ENCODE data around the gene IRX4.

The IRX4 gene

DNA sequence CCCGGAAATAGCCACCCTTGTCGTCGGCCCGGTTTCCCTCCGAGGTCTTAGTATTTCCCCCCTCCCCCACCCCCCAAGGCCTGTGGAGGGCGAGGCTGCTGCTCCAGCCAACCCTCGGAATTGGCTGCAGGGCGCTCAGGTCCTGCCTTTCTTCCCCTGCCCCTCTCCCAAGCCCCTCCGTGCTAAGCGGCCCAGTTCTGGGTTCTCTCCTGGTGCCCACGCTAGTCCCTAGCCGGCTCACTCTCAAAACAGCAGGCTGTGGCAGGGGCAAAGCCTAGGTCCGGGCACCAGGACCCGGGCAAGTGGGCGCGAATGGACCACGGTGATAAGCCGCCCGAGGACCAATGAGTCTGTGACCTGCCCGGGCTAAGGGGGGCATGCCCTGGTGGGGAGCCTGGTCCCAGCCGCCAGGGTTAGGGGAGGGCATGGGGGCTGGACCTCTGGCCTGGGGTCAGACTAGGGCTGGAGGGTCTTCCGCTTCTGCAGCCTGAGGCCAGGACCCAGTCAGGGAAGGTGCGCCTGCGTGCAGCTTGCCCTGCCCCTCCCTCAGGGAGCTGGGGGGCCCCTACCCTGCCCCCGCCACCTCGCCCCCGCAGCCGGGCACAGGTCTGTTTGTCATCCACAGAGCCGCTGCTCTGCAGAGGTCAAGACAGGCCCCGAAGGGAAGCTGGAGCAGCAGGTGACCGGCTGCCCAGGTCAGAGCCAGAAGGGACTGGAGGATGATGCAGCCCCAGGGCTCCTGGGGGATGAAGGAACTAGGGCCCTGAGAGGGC is 5.0 kb upstream of the IRX4 start:
- H3K9me2 ChIP-seq (replicated peaks; ENCODE audit: insufficient read depth, low read length): no peaks in the 10 kb centered on the region
- H3K4me3 ChIP-seq (ENCODE audit: low read length): no peak overlapping the region
- H3K4me1 ChIP-seq (ENCODE audit: low read length): no peaks in the 10 kb centered on the region
- DNase-seq: no peak
- H3K27me3 ChIP-seq (replicated peaks; ENCODE audit: insufficient read depth, low read length): peaks cover 20% of the 10 kb centered on the region; the same call in 1 of the 2 replicates
- no peak for TF ChIP-seq EZH2phosphoT487 (IDR thresholded peaks at IDR 0.05; ENCODE audit: low read length)
- TF ChIP-seq, protein P1, sequence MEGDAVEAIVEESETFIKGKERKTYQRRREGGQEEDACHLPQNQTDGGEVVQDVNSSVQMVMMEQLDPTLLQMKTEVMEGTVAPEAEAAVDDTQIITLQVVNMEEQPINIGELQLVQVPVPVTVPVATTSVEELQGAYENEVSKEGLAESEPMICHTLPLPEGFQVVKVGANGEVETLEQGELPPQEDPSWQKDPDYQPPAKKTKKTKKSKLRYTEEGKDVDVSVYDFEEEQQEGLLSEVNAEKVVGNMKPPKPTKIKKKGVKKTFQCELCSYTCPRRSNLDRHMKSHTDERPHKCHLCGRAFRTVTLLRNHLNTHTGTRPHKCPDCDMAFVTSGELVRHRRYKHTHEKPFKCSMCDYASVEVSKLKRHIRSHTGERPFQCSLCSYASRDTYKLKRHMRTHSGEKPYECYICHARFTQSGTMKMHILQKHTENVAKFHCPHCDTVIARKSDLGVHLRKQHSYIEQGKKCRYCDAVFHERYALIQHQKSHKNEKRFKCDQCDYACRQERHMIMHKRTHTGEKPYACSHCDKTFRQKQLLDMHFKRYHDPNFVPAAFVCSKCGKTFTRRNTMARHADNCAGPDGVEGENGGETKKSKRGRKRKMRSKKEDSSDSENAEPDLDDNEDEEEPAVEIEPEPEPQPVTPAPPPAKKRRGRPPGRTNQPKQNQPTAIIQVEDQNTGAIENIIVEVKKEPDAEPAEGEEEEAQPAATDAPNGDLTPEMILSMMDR (IDR thresholded peaks at IDR 0.05; ENCODE audit: low read length): no peak
- TF ChIP-seq EZH2 (optimal IDR thresholded peaks at IDR 0.05; ENCODE audit: low read depth, low read length): no peak
- no peaks in the 10 kb centered on the region for H4K20me1 ChIP-seq (ENCODE audit: insufficient read depth, low read length)
- H3F3A ChIP-seq (ENCODE audit: insufficient read depth, low read length): no peaks in the 10 kb centered on the region
- no peak overlapping the region for H2AFZ ChIP-seq (ENCODE audit: low read length)
- H3K9ac ChIP-seq (ENCODE audit: low read length): no peak overlapping the region
- no peaks in the 10 kb centered on the region for H3K79me2 ChIP-seq (ENCODE audit: low read length)
- no peaks in the 10 kb centered on the region for H3K9me3 ChIP-seq (replicated peaks; ENCODE audit: insufficient read depth, low read length)
- H3K4me2 ChIP-seq (ENCODE audit: low read depth, low read length): no peak overlapping the region
- H3K27ac ChIP-seq (ENCODE audit: low read length): no peak overlapping the region
- H3K36me3 ChIP-seq (replicated peaks; ENCODE audit: insufficient read depth, low read length): no peaks in the 10 kb centered on the region

DNA sequence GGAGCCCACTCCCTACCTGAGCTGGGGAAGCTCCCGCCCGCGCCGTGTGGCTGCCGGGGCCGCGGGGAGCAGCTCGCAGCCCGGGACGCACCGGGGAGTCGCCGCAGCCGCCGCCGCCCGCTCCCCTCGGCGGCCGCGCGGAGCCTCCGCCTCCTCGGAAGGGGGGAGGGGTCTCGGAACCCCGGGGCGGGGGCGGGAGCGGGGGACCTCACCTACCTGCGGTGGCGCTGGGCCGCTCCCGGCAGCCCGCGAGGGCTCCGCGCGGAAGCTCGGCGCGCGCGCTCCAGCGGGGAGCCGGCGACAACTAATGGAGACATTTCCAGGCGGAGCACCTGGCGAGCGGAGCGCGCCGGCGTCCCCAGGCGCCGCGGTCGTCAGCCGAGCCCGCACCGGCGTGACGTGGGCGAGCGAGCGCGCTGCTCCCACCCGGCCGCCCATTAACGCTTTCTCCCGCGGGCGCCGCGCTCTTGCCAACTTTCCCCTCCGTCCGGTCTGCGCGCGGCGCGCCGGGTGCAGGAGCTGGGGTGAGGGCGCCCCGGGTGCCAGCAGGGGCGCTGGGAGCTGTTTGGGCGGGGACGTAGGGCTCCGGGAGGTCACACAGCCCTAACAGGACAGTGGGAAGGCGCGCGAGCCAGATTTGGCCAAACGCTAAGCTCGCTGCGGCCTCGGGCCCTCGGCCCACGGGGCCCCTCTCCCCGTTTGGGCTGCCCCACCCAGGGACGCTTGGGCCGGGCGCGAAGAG is 4.3 kb upstream of the IRX4 start:
- no peak overlapping the region for H3K4me2 ChIP-seq (ENCODE audit: low read depth, low read length)

DNA sequence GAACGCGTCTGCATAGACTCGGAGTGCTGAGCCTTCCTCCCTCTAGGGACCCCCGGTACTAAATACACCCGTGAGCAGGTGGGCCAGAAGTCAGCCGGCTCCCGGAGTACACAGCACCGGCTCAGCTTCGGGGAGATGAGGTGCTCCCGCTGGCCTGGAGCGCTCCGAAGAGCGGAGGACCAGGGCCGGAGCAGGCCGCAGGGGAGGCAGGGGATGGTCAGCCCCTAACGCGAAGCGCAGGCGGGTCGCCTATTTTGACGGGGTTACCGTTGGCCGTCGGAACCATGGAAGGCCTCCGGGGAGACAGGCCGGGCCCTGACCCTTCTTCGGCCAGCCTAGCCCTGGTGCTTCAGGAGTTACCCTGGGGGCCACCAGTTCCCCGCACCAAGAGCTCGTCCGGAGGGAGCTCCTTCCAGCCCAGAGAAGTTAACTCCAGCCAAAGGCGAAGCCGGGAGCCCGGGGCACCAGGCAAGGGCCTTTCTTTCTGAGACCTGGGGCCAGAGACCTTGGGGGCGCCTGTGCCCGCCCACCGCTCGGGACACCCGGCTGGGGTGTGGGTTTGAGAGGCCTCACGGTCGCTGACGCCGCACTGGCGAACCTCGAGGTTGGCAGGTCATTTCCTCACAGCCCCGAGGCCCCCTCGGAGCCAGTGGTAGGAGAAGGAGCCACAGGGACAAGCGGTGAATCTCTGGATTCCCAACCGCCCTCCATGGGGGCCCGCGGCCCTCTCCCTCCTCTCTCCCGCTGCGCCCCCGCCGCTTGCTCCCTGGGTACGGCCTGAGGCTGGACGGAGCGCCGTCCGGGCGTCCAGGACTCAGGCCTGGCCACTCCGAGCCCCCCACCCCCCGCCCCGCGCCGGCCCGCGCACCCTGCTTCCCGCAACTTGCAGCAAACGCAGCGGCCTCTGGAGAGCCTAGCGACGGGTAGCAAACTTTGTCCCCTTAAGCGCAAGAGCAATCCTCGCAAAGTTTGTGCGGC is 3.4 kb upstream of the IRX4 start:
- Histone ChIP-seq H3K4me2 (ENCODE audit: low read depth, low read length) (no peak overlapping the region), H4K20me1 (ENCODE audit: insufficient read depth, low read length) (no peaks in the 10 kb centered on the region), H3K27me3 (replicated peaks; ENCODE audit: insufficient read depth, low read length) (peaks cover 13% of the 10 kb centered on the region; the same call in 1 of the 2 replicates), H3K9ac (ENCODE audit: low read length) (no peak overlapping the region), H3K4me3 (ENCODE audit: low read length) (no peak overlapping the region), H3K9me2 (replicated peaks; ENCODE audit: insufficient read depth, low read length) (no peaks in the 10 kb centered on the region), H3K4me1 (ENCODE audit: low read length) (no peaks in the 10 kb centered on the region), H2AFZ (ENCODE audit: low read length) (no peak overlapping the region), H3K36me3 (replicated peaks; ENCODE audit: insufficient read depth, low read length) (no peaks in the 10 kb centered on the region), H3K9me3 (replicated peaks; ENCODE audit: insufficient read depth, low read length) (no peaks in the 10 kb centered on the region), H3F3A (ENCODE audit: insufficient read depth, low read length) (no peaks in the 10 kb centered on the region), H3K79me2 (ENCODE audit: low read length) (no peaks in the 10 kb centered on the region), H3K27ac (ENCODE audit: low read length) (no peak overlapping the region)
- no peak for TF ChIP-seq EZH2phosphoT487 (IDR thresholded peaks at IDR 0.05; ENCODE audit: low read length)
- no peak for TF ChIP-seq EZH2 (optimal IDR thresholded peaks at IDR 0.05; ENCODE audit: low read depth, low read length)
- TF ChIP-seq, protein P1 (IDR thresholded peaks at IDR 0.05; ENCODE audit: low read length): no peak
- DNase-seq: no peak

More for the DNA sequence above, 4.3 kb upstream of the IRX4 start:
- no peak for DNase-seq
- Histone ChIP-seq H3K9ac (ENCODE audit: low read length) (no peak overlapping the region), H3K4me1 (ENCODE audit: low read length) (no peaks in the 10 kb centered on the region), H3K27ac (ENCODE audit: low read length) (no peak overlapping the region), H3K9me2 (replicated peaks; ENCODE audit: insufficient read depth, low read length) (no peaks in the 10 kb centered on the region), H3K36me3 (replicated peaks; ENCODE audit: insufficient read depth, low read length) (no peaks in the 10 kb centered on the region), H4K20me1 (ENCODE audit: insufficient read depth, low read length) (no peaks in the 10 kb centered on the region), H3K9me3 (replicated peaks; ENCODE audit: insufficient read depth, low read length) (no peaks in the 10 kb centered on the region), H3F3A (ENCODE audit: insufficient read depth, low read length) (no peaks in the 10 kb centered on the region), H3K79me2 (ENCODE audit: low read length) (no peaks in the 10 kb centered on the region), H3K27me3 (replicated peaks; ENCODE audit: insufficient read depth, low read length) (peaks cover 20% of the 10 kb centered on the region; the same call in 1 of the 2 replicates), H2AFZ (ENCODE audit: low read length) (no peak overlapping the region), H3K4me3 (ENCODE audit: low read length) (no peak overlapping the region)
- TF ChIP-seq, protein P1 (IDR thresholded peaks at IDR 0.05; ENCODE audit: low read length): no peak
- TF ChIP-seq EZH2phosphoT487 (IDR thresholded peaks at IDR 0.05; ENCODE audit: low read length) (no peak), EZH2 (optimal IDR thresholded peaks at IDR 0.05; ENCODE audit: low read depth, low read length) (no peak)

All from MM.1S (cell line).